ENCODE measurements around the gene NME9.

DNA sequence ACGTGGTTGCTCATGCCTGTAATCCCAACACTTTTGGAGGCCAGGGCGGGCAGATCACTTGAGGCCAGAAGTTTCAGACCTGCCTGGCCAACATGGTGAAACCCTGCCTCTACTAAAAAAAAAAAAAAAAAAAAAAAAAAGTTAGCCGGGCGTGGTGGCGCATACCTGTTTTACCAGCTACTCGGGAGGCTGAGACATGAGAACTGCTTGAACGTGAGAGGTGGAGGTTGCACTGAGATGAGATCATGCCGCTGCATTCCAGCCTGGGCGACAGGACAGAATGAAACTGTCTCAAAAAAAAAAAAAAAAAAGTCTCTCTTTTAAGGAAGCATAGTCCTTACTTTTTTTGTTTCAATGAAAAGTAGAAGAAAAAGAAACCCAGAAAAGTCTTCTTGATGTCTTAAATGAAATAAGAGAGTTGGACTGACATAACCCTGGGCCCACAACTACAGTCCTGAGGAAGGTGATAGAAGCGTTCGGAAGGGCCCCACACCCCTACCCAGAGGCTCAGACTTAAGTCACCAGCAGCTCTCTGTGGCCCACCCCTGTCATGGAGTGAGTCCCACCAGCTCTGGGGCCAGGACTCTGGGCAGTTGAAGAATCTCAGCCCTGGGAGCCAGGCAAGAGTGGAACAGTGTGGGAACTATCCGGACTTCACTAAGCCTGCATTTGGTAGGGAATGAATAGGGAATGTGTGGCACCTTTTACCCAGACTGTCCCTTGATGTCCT is 2.6 kb downstream of the NME9 start:
- TF ChIP-seq CTCF (IDR thresholded peaks at IDR 0.05) (no peak), POLR2A (IDR thresholded peaks at IDR 0.05) (no peak), EP300 (IDR thresholded peaks at IDR 0.05) (no peak)

Data from tibial nerve (tissue), 4 donors.